ENCODE data around the gene GLI3. TPM values are rescaled to one million over a fixed set of nuclear protein-coding genes. Genes with fewer than 3 reads are reported as not detected.
A peak's percentile ranks its signal among the peaks of the same experiment; 100 is the strongest.

The GLI3 gene
- total and polyA plus RNA-seq, 2 of the 8 experiments (the other 6 are each of a cell fraction or from before 2014, with no cell fraction given), result 8.0 to 31.1 TPM

DNA sequence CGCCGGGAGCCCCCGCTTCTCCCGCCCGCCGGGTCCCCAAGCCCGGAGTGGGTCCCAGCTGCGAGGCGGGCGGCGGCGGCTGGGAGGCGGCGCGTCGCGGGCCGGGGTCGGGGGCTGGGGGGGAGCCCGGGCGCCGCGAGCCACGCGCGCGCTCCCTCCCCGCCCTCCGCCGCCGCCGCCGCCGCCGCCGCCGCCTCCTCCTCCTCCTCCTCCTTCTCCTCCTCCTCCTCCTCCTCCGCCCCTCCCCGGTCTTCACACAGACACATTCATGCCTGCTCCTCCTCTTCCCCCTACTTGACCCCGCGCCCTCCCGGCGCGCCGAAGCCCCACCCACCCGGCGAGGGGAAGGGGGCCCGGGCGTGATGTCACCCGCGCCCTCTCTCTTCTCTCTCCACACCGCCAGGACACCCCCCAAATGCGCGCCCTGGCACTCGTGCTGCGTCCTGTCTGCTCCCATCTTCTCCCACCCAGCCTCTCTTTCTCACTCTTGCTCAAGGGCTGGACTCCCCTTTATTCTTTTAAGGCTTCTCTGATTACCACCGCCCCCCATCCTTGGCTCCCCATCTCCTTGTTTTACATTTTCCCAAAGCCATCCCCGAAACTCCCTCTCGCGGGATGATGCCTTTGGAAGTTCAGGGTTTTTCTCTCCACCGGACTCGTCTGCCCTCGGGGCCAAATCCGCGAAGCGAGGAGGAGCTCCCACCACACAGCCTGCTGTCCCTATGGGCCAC is 967 bp upstream of the GLI3 start:
- Histone ChIP-seq H3K56ac (replicated peaks; ENCODE audit: insufficient read length, low read depth, low read length) (no peak overlapping the region), H4K8ac (ENCODE audit: extremely low read depth, insufficient read depth, low read length) (0 out of 2 replicates have a peak overlapping the region, but pooled peaks have one; percentile 63), H3K79me1 (ENCODE audit: low read depth, low read length) (no peaks in the 10 kb centered on the region), H2BK5ac (ENCODE audit: low read depth, low read length) (peak overlapping the region; percentile 88; the same call in 1 of the 2 replicates), H3K9me3 (ENCODE audit: insufficient read depth in 2 of 2, low read depth in 1 of 2, low read length in 1 of 2) (no peaks in the 10 kb centered on the region), H3K27ac (ENCODE audit: low read depth, low read length) (peak overlapping the region; percentile 63; the same call in 1 of the 2 replicates), H2BK12ac (ENCODE audit: low read depth, low read length) (no peak overlapping the region), H3K4me3 (ENCODE audit: extremely low read depth in 1 of 4, insufficient read depth in 2 of 4, low read depth in 3 of 4, low read length in 4 of 4) (peak overlapping the region; percentile 63 to 94 (median 85)), H2AFZ (ENCODE audit: low read length) (0 out of 2 replicates have a peak overlapping the region, but pooled peaks have one; percentile 61), H2AK5ac (ENCODE audit: low read depth, low read length) (no peak overlapping the region), H4K5ac (ENCODE audit: insufficient read length, low read depth, low read length) (peak overlapping the region; percentile 65), H3K4me2 (ENCODE audit: insufficient read depth in 1 of 2, low read depth in 2 of 2, low read length in 2 of 2) (peak overlapping the region; percentile 75 to 97), H3K18ac (ENCODE audit: extremely low read depth, low read length) (peak overlapping the region; percentile 36), H2BK15ac (ENCODE audit: low read length) (no peak overlapping the region), H3K79me2 (ENCODE audit: control insufficient read depth in 1 of 2, insufficient read depth in 2 of 2, low read length in 2 of 2) (peaks cover 0 to 31% of the 10 kb centered on the region in 2 experiments; a peak in 2 of 4 replicates), H3K27me3 (replicated peaks in 1 of 4; ENCODE audit: control insufficient read depth in 3 of 4, extremely low read depth in 1 of 4, insufficient read depth in 3 of 4, low read length in 3 of 4) (peaks cover 0 to 24% (median 13%) of the 10 kb centered on the region in 4 experiments; a peak in 5 of 7 replicates), H4K20me1 (replicated peaks in 1 of 2; ENCODE audit: control insufficient read depth in 1 of 2, insufficient read depth in 2 of 2, low read length in 2 of 2) (peaks cover 0 to 2% of the 10 kb centered on the region in 2 experiments), H3K4me1 (replicated peaks in 1 of 4; ENCODE audit: control insufficient read depth in 3 of 4, insufficient read depth in 4 of 4, low read length in 3 of 4) (peaks cover 0 to 23% (median 11%) of the 10 kb centered on the region in 4 experiments; a peak in 5 of 7 replicates), H2BK120ac (replicated peaks; ENCODE audit: low read depth, low read length) (no peak overlapping the region), H3K9ac (replicated peaks in 1 of 4; ENCODE audit: extremely low read depth in 1 of 4, low read depth in 3 of 4, low read length in 3 of 4) (peak overlapping the region in 3 of 4 experiments; percentile 30 to 36 (median 31); a peak in 4 of 7 replicates), H3K23ac (ENCODE audit: insufficient read length) (no peak overlapping the region), H3K36me3 (ENCODE audit: control insufficient read depth in 2 of 4, insufficient read depth in 4 of 4, low read length in 3 of 4) (no peaks in the 10 kb centered on the region), H2BK20ac (ENCODE audit: low read length) (no peak overlapping the region), H3K23me2 (ENCODE audit: low read depth, low read length) (peaks cover 10% of the 10 kb centered on the region; the same call in 1 of the 2 replicates), H3K4ac (replicated peaks; ENCODE audit: insufficient read length, low read depth, low read length) (no peak overlapping the region), H3K14ac (ENCODE audit: insufficient read length) (no peak overlapping the region), H4K91ac (replicated peaks; ENCODE audit: insufficient read length, low read length) (no peak overlapping the region)
- ChIA-PET POLR2A (ENCODE audit: partially characterized antibody) (interaction anchor here (0.6 to 2.3 kb wide), 8 partner anchors 9 to 553 kb away, joined by 3 to 8 read pairs (median 4); no protein-coding TSS in a partner anchor), CTCF (ENCODE audit: partially characterized antibody) (interaction anchor here (0.9 to 1.0 kb wide), 3 partner anchors 9 to 260 kb away, joined by 3 to 5 read pairs (median 5); no protein-coding TSS in a partner anchor)
- FAIRE-seq (no peak), DNase-seq (ENCODE audit: low read depth in 1 of 2, low spot score in 2 of 2) (peak in 1 of 2 experiments; percentile 81)
- peak in 1 of 2 experiments; percentile 5; a peak in 1 of 4 replicates for TF ChIP-seq HDAC2 (IDR thresholded peaks at IDR 0.05; ENCODE audit: borderline replicate concordance in 1 of 2, low read depth in 2 of 2, low read length in 2 of 2)
- no peak for TF ChIP-seq NRF1 (IDR thresholded peaks at IDR 0.05; ENCODE audit: low read depth, low read length)
- TF ChIP-seq CREB1 (IDR thresholded peaks at IDR 0.05), result peak; percentile 66
- TF ChIP-seq NANOG (IDR thresholded peaks at IDR 0.05; ENCODE audit: insufficient read depth, low read depth, low read length, poor library complexity, severe bottlenecking), result no peak
- TF ChIP-seq CEBPB (IDR thresholded peaks at IDR 0.05; ENCODE audit: low read depth, low read length), result peak; percentile 22; the same call in 1 of the 2 replicates
- 0 out of 2 replicates have a peak, but pooled peaks have one; percentile 22 for TF ChIP-seq BRCA1 (IDR thresholded peaks at IDR 0.05; ENCODE audit: low read depth, low read length)
- peak; percentile 80 for TF ChIP-seq CHD2 (IDR thresholded peaks at IDR 0.05; ENCODE audit: low read length)
- TF ChIP-seq SP1 (IDR thresholded peaks at IDR 0.05; ENCODE audit: low read depth, low read length), result peak; percentile 29; the same call in 1 of the 2 replicates
- 0% methylated on average over 14 of the region's 66 CpGs; no CpG with 5 or more reads in 1 of the 2 experiments for WGBS, 2 experiments (ENCODE audit: extremely low coverage in 1 of 2, insufficient coverage in 1 of 2, insufficient read length in 1 of 2, insufficient replicate concordance in 2 of 2, low coverage in 1 of 2, low lambda C conversion rate in 2 of 2, missing lambda C conversion rate in 1 of 2)
